ENCODE measurements around the gene ATXN10.

DNA sequence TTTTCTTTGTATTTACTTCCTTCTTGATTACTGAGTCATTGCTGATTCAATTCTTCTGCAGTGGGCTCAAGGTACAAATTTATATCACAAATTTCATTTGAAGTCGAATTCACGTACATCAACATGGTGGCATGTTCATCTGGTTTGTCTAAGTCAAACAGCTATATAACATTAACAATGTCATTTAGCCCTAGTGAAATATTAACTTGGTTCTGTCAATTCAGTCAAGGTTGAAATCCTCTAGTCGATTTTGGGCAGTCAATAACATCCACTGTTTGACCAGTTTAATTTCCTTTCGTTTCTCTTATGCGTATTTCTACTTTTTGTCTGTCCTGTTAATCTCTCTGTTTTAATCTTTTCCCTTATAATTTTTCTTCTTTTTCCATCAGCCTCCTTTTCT is 4.1 kb upstream of the ATXN10 start:
- TF ChIP-seq, protein P1, sequence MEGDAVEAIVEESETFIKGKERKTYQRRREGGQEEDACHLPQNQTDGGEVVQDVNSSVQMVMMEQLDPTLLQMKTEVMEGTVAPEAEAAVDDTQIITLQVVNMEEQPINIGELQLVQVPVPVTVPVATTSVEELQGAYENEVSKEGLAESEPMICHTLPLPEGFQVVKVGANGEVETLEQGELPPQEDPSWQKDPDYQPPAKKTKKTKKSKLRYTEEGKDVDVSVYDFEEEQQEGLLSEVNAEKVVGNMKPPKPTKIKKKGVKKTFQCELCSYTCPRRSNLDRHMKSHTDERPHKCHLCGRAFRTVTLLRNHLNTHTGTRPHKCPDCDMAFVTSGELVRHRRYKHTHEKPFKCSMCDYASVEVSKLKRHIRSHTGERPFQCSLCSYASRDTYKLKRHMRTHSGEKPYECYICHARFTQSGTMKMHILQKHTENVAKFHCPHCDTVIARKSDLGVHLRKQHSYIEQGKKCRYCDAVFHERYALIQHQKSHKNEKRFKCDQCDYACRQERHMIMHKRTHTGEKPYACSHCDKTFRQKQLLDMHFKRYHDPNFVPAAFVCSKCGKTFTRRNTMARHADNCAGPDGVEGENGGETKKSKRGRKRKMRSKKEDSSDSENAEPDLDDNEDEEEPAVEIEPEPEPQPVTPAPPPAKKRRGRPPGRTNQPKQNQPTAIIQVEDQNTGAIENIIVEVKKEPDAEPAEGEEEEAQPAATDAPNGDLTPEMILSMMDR (IDR thresholded peaks at IDR 0.05): no peak
- no peak for TF ChIP-seq POLR2A (IDR thresholded peaks at IDR 0.05)

Measured in lower leg skin (tissue), 3 donors.